ENCODE measurements around the gene JUN. TPM values are rescaled to one million over a fixed set of nuclear protein-coding genes. Genes with fewer than 3 reads are reported as not detected.

JUN gene
- polyA plus RNA-seq, 1 donor, result 111 TPM

Other genes with a start within 250 kb of the JUN start
- 38.4 TPM for gene OMA1, start 237.3 kb downstream of the JUN start, polyA plus RNA-seq (ENCODE audit: insufficient read length)
- 26.2 TPM for gene TACSTD2, start 206.8 kb downstream of the JUN start, polyA plus RNA-seq (ENCODE audit: insufficient read length)
- gene MYSM1, start 84.0 kb downstream of the JUN start, polyA plus RNA-seq (ENCODE audit: insufficient read length), result 54.9 TPM

All from left kidney (tissue), 1 donor.